Smooth muscle cell (in vitro differentiated cells): ENCODE data around the gene NLE1. TPM values are rescaled to one million over a fixed set of nuclear protein-coding genes. Genes with fewer than 3 reads are reported as not detected.
"Not testable (repeated sequence)": the region's sequence is repeated elsewhere in the genome, so short reads cannot be mapped to it uniquely, and the experiment has no call there.

Experiments
- DNase-seq: peaks from one replicate; lab custom pipeline; 2025; ENCODE audit not compliant: unreplicated experiment; lab: John Stamatoyannopoulos, UW
- H2AFZ ChIP-seq: fragments of 200-600 bp; sonication (generic); 2 replicates; pipeline ENCODE4 v1.6.0; 2016; ENCODE audit warnings: antibody characterized with exemption, low read depth, mild to moderate bottlenecking
- H3F3A ChIP-seq: fragments of 200-600 bp; sonication (generic); 2 replicates; pipeline ENCODE4 v1.6.0; 2017; ENCODE audit warnings: antibody characterized with exemption, low read depth
- H3K27ac ChIP-seq: fragments of 200-600 bp; sonication (generic); 2 replicates; pipeline ENCODE4 v1.5.1; 2016; ENCODE audit warnings: low read depth, mild to moderate bottlenecking
- H3K27me3 ChIP-seq: fragments of 200-600 bp; sonication (generic); 2 replicates; pipeline ENCODE4 v1.6.1; 2016; ENCODE audit warnings: low read depth, mild to moderate bottlenecking
- H3K36me3 ChIP-seq: fragments of 200-600 bp; sonication (generic); 2 replicates; pipeline ENCODE4 v1.5.1; 2016; ENCODE audit warnings: low read depth
- H3K4me1 ChIP-seq: fragments of 200-600 bp; sonication (generic); 2 replicates; pipeline ENCODE4 v1.5.1; 2016; ENCODE audit warnings: low read depth
- H3K4me2 ChIP-seq: fragments of 200-600 bp; sonication (generic); 2 replicates; pipeline ENCODE4 v1.6.0; 2016; ENCODE audit warnings: mild to moderate bottlenecking
- H3K4me3 ChIP-seq: fragments of 200-600 bp; sonication (generic); 2 replicates; pipeline ENCODE4 v1.5.1; 2016; ENCODE audit warnings: mild to moderate bottlenecking
- H3K79me2 ChIP-seq: fragments of 200-600 bp; sonication (generic); 2 replicates; pipeline ENCODE4 v1.6.0; 2016; ENCODE audit warnings: low read depth, mild to moderate bottlenecking
- H3K9ac ChIP-seq: fragments of 200-600 bp; sonication (generic); 2 replicates; pipeline ENCODE4 v1.6.0; 2016; ENCODE audit warnings: low read depth
- H3K9me3 ChIP-seq: fragments of 200-600 bp; sonication (generic); replicated peaks from 2 replicates; pipeline ENCODE4 v1.5.1; 2016; ENCODE audit warnings: low read depth
- H4K20me1 ChIP-seq: fragments of 200-600 bp; sonication (generic); 2 replicates; pipeline ENCODE4 v1.6.0; 2016; ENCODE audit warnings: low read depth
- WGBS: methylation state at CpG from one replicate; pipeline ENCODE4 v1.1.7; 2016; ENCODE audit warnings: low lambda C conversion rate; 5-methylcytosine and 5-hydroxymethylcytosine counted together
- polyA plus RNA-seq: library from polyadenylated mRNA; unstranded; fragments of >200 nt; fragmentation: Nextera tagmentation; extraction: Ambion mirVana; gene quantifications from 2 replicates; pipeline ENCODE4 v1.2.1, GENCODE V29; 2016
- total RNA-seq: library from RNA; depleted of rRNA; stranded (reverse); fragments of >200 nt; gene quantifications from 2 replicates; pipeline ENCODE4 v1.2.3, GENCODE V29; 2014
- TF ChIP-seq, protein P1 (sequence below): fragments of 200-600 bp; sonication (generic); IDR thresholded peaks from 2 replicates; pipeline ENCODE4 v1.5.1; 2017; ENCODE audit warnings: borderline replicate concordance, mild to moderate bottlenecking, antibody characterized with exemption; ENCODE audit not compliant: insufficient read depth, poor library complexity, severe bottlenecking

The NLE1 gene
- total and polyA plus RNA-seq, 2 experiments from 2014 or later = 5.6 to 10.3 TPM

DNA sequence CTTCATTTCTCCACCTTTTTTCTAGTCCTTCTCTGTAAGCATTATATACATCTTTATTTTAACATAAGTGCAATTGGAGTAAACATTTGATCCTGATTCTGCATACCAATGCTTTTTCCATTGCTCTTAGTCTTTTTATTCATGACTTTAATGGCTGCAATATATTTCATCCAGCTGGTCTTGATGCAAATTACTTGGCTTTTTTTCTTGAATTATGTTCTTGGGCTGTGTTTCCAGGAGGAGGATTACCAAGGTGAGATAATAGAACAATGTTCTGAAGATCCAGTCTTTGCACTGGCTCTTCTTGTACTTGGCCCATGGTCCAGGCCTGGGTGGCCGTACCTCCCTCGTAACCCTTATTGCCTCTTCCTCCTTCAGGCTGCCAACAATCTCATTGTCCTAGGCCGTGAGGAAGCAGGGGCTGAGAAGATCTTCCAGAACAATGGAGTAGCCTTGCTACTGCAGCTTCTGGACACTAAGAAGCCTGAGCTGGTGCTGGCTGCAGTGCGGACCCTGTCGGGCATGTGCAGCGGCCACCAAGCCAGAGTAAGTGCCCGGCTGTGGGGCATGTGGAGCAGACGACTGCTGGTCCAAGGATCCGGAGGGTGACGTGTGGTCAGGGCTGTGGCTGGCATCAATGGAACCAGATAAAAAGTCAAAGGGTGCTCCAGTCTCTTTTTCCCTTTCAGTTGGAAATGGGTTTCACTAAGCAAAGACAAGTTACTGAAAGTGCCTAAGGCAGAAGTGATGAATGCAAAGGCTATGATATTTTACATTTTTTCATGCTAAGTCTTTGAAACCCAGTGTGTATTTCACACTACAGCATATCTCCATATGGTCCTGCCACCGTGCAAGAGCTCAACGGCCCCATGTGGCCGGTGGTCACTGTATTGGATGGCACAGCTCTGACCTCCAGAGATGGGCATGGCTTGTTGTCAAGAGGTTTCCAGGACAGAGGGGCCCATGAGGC is 12.4 kb upstream of the NLE1 start:
- 90% methylated on average over 13 of the region's 13 CpGs for WGBS
- DNase-seq = no peak

DNA sequence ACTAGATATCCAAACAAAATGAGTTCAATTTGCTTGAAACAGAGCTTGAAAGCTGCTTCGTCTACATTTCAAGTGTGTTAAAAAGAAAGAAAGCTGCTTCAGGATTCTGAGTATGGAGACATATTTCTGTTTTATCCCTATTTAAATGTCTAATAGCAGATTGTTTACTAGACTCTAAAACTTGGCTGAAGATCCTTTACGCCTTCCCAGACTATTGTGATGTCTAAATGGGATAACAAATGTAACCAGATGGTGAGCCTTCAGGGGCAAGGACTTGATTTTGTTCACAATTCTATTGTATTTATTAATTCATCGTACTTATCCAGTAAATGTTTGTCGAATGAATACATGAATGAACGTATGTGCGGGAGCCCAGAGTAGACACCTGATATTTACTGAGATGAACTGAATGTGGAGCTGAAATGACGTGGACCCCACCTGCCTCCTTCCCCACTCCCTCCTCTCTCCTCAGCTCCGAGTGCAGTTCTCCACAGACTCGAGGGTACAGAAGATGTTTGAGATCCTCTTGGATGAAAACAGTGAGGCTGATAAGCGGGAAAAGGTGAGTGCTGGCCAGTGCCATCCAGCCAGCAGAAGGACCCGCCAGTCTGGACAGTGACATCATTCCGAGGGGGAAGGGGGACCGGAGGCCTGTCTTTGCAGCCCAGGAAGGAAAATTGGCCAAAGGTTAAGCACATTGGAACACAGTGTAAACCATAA is 10.5 kb upstream of the NLE1 start:
- Histone ChIP-seq H3K79me2 (no peaks in the 10 kb centered on the region), H3K9me3 (no peaks in the 10 kb centered on the region), H4K20me1 (no peaks in the 10 kb centered on the region), H3K27ac (no peak overlapping the region), H3K36me3 (no peaks in the 10 kb centered on the region), H3K27me3 (no peaks in the 10 kb centered on the region), H3K4me3 (no peak overlapping the region), H3K4me1 (no peaks in the 10 kb centered on the region), H3K4me2 (no peak overlapping the region), H2AFZ (no peak overlapping the region), H3K9ac (no peak overlapping the region), H3F3A (no peaks in the 10 kb centered on the region)
- 88% methylated on average over 13 of the region's 13 CpGs for WGBS
- TF ChIP-seq, protein P1, sequence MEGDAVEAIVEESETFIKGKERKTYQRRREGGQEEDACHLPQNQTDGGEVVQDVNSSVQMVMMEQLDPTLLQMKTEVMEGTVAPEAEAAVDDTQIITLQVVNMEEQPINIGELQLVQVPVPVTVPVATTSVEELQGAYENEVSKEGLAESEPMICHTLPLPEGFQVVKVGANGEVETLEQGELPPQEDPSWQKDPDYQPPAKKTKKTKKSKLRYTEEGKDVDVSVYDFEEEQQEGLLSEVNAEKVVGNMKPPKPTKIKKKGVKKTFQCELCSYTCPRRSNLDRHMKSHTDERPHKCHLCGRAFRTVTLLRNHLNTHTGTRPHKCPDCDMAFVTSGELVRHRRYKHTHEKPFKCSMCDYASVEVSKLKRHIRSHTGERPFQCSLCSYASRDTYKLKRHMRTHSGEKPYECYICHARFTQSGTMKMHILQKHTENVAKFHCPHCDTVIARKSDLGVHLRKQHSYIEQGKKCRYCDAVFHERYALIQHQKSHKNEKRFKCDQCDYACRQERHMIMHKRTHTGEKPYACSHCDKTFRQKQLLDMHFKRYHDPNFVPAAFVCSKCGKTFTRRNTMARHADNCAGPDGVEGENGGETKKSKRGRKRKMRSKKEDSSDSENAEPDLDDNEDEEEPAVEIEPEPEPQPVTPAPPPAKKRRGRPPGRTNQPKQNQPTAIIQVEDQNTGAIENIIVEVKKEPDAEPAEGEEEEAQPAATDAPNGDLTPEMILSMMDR = no peak
- no peak for DNase-seq

More for the DNA sequence above, 12.4 kb upstream of the NLE1 start:
- no peak overlapping the region for H3K4me2 ChIP-seq
- no peak overlapping the region for H2AFZ ChIP-seq
- H4K20me1 ChIP-seq = no peaks in the 10 kb centered on the region
- no peak overlapping the region for H3K27ac ChIP-seq
- no peaks in the 10 kb centered on the region for H3K9me3 ChIP-seq
- H3K79me2 ChIP-seq = no peaks in the 10 kb centered on the region
- H3K4me3 ChIP-seq = no peak overlapping the region
- H3K9ac ChIP-seq = no peak overlapping the region
- H3K4me1 ChIP-seq = no peaks in the 10 kb centered on the region
- TF ChIP-seq, protein P1 = no peak
- H3K36me3 ChIP-seq = no peaks in the 10 kb centered on the region
- H3F3A ChIP-seq = no peaks in the 10 kb centered on the region
- peaks cover 4% of the 10 kb centered on the region for H3K27me3 ChIP-seq

DNA sequence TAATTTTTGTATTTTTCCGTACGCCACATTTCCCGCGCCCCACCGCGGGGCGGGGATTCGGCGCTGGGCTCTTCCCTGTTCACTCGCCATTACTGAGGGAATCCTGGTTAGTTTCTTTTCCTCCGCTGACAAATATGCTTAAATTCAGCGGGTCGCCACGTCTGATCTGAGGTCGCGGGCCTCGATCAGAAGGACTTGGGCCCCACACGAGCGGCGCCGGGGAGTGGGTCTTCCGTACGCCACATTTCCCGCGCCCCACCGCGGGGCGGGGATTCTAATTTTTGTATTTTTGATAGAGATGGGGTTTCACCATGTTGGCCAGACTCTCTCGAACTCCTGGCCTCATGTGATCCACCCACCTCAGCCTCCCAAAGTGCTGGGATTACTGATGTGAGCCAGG is 9.0 kb upstream of the NLE1 start:
- H3K9ac ChIP-seq, H3F3A ChIP-seq: not testable (repeated sequence)

DNA sequence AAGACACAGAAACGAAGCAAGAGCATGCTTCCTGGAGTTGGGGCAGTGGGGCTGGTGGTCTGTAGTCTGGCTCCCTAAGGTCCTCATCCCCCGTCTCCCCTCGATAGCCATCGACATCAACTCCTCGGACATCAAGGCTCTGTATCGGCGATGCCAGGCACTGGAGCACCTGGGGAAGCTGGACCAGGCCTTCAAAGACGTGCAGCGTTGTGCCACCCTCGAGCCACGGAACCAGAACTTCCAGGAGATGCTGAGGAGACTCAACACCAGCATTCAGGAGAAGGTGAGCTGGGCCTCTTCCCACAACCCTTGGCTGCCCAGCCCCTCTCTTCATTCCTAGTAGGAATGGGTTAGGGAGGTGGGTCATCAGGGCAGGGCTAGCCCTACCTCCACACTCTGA is 7.8 kb upstream of the NLE1 start:
- no peaks in the 10 kb centered on the region for H3K36me3 ChIP-seq
- no peaks in the 10 kb centered on the region for H3K9me3 ChIP-seq
- no peaks in the 10 kb centered on the region for H4K20me1 ChIP-seq
- H3K4me3 ChIP-seq = no peak overlapping the region
- no peaks in the 10 kb centered on the region for H3K79me2 ChIP-seq
- no peaks in the 10 kb centered on the region for H3F3A ChIP-seq
- no peak overlapping the region for H2AFZ ChIP-seq
- H3K27me3 ChIP-seq = no peaks in the 10 kb centered on the region
- no peak overlapping the region for H3K9ac ChIP-seq
- 93% methylated on average over 11 of the region's 11 CpGs for WGBS
- DNase-seq = no peak
- no peak overlapping the region for H3K4me2 ChIP-seq
- H3K4me1 ChIP-seq = no peaks in the 10 kb centered on the region
- TF ChIP-seq, protein P1 = no peak
- H3K27ac ChIP-seq = no peak overlapping the region

More for the DNA sequence above, 9.0 kb upstream of the NLE1 start:
- not testable (repeated sequence) for DNase-seq, H3K9me3 ChIP-seq, H3K4me2 ChIP-seq, H3K4me1 ChIP-seq, H3K27me3 ChIP-seq, H3K4me3 ChIP-seq, H3K27ac ChIP-seq, H4K20me1 ChIP-seq, H3K36me3 ChIP-seq, H2AFZ ChIP-seq, H3K79me2 ChIP-seq
- 96% methylated on average over 29 of the region's 29 CpGs for WGBS
